COLO668 (cell line): Measurements from ENCODE around the gene MDFIC.
A peak's percentile ranks its signal among the peaks of the same experiment; 100 is the strongest.

ENCODE experiments used
- DNase-seq: peaks from one replicate; lab custom pipeline; 2025; ENCODE audit not compliant: unreplicated experiment; lab: John Stamatoyannopoulos, UW

The MDFIC gene

GRCh38 chr7:115034515-115034914 lies 112.6 kb downstream of the MDFIC start:
- no peak for DNase-seq

GRCh38 chr7:115037128-115037802 lies 115.4 kb downstream of the MDFIC start:
- no peak for DNase-seq

GRCh38 chr7:115038158-115038557 lies 116.3 kb downstream of the MDFIC start:
- peak; percentile 56 for DNase-seq

GRCh38 chr7:115040057-115040456 lies 118.2 kb downstream of the MDFIC start:
- no peak for DNase-seq

DNA sequence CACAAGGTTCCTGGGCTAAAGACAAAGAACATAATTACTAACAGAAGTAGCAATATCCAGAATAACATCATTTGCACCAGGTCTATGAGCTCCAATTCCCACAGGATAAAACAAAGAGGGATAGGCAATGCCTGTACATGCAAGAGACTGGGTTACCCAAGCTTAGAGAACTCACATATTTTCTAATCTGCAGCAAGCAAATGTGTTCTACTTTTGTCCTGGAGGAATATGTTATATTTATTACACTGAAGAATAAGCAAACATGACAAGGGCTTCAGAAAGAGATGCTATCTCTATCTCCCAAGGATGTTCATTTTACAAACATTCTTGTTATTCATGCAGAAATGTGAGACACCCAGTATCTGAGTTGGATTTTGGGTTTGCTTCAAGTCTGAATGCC lies 118.6 kb downstream of the MDFIC start:
- DNase-seq, result no peak

DNA sequence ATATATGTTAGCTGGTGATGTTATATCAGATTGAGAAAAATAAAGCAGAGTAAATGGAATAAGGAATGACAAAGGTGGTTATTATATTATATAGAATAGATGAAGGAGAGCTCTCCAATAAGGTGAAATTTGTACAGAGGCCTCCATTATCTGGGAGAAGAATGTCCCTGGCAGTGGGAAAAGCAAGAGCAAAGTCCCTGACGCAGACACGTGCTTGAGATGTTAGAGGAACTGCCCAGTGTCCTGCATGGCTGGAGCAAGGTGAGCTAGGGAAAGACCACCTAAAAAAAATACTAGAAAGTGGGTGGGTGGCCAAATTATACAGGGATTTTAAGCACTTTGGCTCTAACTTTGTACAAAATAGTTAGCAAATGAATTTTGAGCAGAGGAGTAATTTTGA lies 120.7 kb downstream of the MDFIC start:
- no peak for DNase-seq

- no peak for DNase-seq
Observed at GRCh38 chr7:115043605-115044004, 121.7 kb downstream of the MDFIC start.

DNA sequence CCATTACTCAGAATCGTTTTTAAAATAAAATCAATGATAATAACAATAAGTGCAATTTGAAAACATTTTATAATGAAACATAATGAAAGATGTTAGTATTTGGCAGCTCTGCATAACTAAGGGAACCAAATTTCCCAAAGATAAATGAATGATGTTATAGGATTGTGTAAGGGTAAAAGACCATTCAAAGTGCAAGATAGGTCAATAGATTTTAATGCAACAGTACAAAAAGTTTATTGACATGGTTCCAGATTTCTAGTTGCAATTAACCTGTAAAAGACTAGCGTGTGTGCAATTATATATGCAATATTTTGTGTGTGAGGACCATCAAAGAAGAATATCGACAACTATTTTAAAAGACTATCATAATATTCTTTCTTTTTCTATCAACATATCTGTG lies 122.3 kb downstream of the MDFIC start:
- DNase-seq, result no peak

DNA sequence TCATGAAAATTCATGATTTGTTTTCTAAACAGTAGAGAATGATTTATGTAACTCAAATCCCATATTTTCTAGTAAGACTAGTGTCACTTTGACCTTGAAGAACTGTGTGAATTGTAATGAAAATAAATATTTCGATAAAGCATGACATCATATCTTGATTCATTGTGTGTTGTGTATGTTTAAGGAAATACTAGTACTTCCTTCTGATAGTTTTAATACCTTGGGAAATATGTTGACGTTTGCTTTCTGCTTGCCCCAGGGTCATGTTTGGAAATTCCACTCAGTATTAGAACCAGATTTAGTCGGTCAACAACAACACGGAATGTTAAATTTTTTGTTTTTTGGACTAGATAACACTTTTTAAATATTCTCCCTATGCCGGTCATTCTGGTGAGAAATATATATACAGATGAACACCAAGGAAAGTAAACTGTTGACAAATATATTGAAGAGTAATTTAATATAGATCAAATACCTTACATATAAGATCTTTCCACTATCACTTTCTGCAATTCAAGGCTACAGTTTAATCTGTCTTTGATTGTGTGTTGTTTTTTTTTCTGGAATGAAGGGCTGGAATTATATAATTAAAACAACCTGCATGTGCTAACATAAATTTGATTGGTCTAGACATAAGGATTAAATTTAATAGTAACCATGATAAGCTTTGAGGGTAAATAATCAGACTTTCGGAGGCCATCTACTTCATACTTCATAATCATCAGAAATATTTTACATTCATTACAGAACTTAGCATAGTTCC lies 126.2 kb downstream of the MDFIC start:
- DNase-seq, result no peak

GRCh38 chr7:115052706-115053105 lies 130.8 kb downstream of the MDFIC start:
- no peak for DNase-seq

- DNase-seq, result no peak
Observed at GRCh38 chr7:115054478-115055065, 132.7 kb downstream of the MDFIC start.

- DNase-seq, result no peak
Observed at GRCh38 chr7:115056019-115056418, 134.1 kb downstream of the MDFIC start.

DNA sequence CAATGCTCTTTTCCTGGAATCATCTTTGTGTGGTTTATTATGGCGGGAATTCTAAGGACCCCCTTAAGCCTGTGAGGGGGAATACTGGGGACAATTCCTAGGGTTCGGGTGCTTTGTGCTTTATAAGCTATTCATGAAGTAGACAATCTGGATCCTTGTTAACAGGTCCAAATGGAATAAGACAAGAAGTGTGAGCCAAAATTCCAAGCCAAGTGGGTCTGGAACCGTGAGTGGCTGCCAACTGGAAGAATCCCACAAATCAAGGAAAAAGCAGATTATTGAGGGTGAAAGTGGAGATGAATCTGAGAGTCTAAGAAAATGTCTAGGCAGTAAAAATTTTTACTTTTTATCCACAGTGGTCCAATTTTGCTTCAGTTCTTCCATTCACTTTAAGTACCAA lies 136.8 kb downstream of the MDFIC start:
- DNase-seq, result no peak

DNA sequence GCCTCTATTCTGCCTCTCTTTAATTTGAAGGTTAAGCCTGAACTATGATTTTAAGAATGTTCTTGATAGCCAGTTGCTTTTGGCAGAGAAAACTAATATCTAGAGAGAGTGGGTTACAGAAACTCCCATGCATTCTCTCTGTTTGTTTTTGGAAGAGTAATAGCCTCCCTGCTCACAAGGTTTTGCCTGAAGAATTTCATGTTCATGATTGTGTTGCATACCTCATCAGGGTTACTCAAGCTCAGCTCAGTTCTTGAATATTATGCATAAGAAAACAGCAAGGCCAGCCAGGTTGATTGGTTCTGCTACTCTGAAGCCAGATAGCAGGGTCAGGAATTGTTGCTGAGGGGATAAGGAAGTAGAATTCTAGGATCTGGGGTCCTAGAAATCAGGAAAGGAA lies 137.4 kb downstream of the MDFIC start:
- DNase-seq, result no peak

GRCh38 chr7:115060095-115060870 lies 138.4 kb downstream of the MDFIC start:
- no peak for DNase-seq

- no peak for DNase-seq
Observed at GRCh38 chr7:115066050-115066449, 144.2 kb downstream of the MDFIC start.

GRCh38 chr7:115066634-115067033 lies 144.7 kb downstream of the MDFIC start:
- no peak for DNase-seq

DNA sequence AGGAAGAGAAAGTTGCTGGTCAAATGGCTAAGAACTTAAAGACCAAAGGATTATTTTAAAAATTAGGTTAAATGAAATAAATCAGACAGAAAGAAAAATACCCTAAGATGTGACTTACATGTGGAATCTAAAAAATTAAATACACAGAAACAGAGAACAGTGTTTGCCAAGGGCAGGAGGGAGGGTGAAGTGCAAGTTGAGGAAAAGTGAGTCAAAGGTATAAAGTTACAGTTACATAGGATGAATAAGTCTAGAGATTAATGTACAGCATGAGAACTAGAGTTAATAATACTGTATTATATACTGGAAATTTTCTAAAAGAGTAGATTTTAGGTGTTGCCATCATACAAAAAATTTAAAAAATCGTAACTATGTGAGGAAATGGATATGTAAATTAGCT lies 146.3 kb downstream of the MDFIC start:
- no peak for DNase-seq
